NOMO-1 (cell line): ENCODE results near the gene RBP4.

Experiments used
- DNase-seq, 2 experiments: peaks; one replicate each; lab custom pipeline; 2025; ENCODE audit not compliant: unreplicated experiment in 2 of 2; lab: John Stamatoyannopoulos, UW

RBP4 gene

DNA sequence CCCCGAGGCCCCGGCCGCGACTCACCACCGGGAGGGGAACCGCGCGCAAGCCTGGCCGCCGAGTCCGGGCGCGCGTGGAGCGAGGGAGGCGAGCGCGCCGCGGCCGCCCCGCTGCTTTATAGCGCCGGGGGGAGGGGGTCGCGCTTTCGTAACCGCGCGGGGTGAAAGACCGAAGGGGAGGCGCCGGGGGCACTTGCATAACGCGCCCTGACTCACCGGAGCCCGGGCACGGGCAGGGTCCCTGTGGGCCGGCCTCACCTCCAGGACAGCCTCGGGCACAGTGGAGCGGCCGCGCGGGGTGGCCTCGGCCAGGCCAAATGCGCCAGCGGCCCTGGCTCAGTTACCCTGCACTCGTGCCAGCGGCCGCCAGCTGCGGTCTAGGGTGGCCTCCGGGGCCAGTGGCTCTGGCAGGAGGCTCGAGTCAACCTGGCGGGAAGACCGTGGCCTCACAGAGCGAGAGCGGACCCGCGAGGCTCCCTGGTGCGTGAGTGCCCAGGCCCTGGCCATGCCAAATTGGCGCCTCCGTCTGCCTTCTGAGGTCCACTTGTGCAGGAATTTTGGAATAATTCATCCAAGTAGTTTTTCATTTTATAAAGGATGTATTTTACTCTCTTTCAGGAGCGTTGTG is at the start of gene RBP4:
TSS of gene RBP4 (minus strand) at position 90 of the 628 bp plus-strand sequence. CDS start 207 bp downstream, outside the sequence.
- DNase-seq, result peak; percentile 30

DNA sequence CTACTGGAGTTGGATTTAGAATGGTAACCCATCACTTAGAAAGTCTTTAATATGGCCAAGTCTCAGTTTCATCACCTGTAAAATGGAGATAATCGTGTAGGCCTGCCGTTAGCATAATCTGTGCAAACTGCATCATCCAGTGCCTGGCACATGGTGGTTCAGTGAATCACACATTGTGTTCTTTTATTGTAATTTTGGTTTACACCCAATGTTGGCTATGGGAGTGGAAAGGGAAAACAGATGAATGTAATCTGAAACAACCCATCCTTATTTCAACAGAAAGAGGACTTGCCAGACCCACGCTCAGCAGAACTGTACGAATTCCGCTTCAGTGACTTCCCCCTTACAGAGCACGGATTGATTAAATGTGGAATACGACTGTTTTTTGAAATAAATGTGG is 38.8 kb upstream of the RBP4 start:
- DNase-seq, result no peak

DNA sequence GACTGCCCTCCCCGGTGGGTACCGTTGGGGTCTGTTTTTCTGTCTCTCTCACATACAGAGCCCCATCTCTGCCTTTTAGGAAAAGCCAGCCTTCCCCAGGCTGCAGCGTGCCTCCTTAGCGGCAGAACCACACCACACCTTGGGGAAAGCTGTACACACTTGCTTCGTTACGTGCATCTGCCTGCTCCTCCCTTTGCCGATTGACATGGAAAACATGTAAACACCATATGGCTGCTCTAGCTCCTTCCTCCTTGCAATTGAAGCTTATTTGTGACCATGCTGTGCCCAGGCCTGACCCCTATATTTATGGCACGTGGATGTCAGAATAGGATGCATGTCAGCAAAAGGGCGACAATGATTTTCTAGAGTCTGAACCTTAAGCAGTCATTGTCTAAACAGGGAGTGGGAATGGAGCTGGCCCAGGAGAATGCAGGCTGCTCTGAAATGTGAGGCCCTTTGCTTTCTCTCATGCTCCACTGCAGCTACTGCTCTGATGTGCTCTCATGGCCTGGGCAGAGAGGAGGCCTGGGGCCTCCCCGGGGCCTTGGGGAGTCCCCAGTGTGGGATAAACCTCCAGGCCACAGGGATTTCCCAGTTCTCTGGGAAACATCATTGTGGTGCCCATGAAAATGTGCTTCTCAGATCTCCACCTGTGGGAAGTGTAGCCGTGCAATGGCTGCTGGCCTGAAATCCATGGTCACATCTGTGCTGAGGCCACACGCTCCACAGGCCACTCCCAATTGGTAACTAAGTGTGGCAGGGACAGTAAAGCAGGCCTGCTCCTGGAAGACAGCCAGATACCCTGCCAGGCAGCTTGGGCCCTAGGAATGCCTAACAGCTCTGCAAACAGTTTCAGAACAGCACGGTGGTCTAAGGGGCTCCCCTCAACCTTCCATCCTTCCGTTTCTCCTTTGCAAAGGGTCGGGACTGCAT is 29.9 kb upstream of the RBP4 start:
- DNase-seq, result no peak

DNA sequence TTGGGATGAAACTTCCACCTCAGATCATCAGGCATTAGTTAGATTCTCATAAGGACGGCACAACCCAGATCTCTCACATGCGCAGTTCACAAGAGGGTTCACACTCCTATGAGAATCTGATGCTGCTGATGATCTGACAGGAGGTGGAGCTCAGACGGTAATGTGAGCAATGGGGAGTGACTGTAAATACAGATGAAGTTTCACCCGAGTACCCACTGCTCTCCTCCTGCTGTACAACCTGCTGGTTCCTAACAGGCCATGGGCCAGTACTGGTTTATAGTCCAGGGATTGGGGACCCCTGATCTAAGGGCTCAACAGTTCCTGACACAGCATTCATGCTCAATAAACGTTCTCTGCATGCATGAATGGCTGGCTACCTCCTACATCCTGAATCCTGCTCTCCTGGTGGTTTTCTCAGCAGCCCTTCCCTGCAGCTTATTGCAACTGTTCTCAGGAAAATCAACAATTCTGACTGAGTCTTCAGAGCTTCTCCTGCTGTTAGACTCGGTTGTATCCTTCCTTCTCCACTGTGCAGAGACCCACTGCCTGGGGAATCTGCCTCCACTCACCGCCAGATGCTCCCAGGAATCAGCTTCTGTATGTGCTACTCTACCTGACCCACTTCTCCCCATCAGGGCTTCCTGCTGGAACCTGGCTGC is 28.7 kb upstream of the RBP4 start:
- DNase-seq, result no peak

DNA sequence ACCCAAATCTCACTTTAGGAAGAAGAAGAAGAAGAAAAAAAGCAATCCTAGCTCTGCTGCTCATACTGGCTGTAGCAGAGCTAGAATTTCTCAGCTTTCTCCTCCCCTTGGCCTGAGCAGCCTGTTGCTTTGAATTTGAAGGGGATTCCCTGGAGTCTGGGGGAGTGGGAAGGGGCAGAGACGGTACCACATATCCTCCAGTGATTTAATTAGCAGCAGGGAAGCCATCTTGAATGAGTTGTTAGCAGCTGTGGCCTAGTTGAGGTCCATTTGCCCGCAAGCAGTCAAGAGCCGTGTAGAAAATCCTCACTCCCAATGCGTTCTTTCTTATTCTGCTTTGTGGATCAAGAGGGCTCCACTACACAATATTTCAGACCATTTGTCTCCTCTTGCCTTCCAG is 27.8 kb upstream of the RBP4 start:
- DNase-seq, result no peak

DNA sequence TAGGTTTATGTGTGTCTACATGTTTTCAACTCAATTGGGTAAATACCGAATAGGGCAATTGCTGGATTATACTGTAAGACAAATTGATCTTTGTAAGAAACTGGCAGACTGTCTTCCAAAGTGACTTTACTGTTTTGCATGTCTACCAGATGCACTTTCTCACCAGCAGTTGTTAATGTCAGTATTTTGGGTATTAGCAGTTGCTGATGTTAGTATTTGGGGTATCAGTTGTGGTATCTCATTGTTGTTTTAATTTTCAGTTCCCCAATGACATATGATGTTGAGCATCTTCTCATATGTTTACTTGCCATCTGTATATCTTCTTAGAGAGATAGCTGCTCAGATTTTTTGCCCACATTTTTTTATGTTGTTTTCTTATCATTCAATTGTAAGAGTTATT is 21.9 kb upstream of the RBP4 start:
- DNase-seq, result no peak

DNA sequence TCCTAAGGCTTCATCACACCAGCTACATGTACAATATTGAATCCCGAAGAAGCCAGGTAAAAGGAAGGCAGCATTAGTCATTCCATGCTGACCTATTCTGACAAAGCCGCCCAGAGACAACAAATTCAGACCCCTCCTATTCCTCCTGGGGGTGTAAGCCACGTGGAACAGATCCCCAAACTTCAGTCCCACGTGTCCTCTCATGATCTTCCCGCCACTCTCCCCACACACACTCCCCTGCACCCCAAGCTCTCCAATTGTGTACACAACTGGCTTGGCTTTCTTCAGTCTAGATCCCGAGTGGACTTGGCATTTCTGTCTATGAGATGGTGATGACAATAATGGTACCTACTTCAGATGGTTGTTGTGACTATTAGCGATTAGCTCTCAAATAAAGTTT is 19.9 kb upstream of the RBP4 start:
- DNase-seq, result no peak

DNA sequence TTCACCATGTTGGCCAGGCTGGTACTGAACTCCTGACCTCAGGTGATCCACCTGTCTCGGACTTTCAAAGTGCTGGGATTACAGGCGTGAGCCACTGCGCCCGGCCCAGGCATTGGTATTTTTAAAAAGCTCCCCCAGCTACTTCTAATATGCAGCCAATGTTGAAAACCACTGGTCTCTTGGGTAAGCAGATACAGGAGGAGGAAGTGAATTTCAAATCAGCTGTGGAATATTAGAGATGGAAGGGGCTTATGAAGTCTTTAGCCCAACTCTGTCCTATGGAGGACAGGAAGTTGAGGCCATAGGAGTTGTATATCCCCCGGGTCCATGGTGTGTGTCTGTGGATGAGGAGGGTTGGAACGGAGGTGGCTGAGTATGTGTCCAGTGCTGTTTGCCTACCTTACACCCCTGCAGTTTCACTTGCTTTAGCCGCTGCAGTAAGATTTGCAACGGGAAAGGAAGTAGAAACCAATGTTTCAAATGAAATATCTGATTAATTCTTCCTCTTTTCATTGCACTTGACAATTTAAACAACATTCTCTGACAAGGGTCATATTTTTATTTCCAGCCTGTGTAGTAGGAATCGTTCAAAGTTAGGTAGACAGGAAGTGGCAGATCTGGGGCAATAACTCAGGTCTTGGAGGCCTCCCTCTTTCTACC is 14.7 kb upstream of the RBP4 start:
- DNase-seq, result peak; percentile 63 to 82

DNA sequence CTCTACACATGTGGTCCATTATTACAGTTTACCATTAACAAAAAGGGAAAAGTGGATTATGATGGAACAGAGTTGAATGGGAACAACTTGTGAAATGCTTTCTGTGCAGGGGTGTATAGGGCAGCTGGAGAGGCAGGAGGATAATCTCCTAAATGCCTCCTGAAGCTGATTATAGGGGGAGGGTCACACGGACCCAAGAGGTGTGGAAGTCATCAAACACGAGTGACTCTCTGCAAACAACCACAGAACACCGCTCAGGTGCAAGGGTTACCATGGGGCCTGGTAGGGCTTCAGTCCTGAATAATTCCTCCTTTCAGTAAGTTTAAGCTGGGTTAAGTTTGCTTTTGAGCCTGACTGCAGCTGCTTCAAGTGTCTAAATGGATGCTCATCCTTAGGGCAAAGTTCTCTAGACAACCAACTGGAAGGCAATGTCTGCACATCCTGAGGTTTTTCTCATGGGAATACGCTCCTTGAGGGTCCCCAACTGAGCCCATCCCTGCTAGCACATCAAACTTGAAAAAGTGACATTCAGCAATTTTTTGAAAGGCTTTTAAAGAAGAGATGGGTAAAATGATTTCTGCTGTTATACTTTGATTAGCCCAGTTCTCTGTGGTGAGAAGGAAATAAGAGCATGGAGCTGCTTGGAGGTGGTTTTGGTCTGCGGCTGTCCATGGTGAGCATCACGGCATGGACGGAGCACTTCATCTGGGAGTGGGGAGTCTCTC is 13.2 kb upstream of the RBP4 start:
- no peak for DNase-seq

DNA sequence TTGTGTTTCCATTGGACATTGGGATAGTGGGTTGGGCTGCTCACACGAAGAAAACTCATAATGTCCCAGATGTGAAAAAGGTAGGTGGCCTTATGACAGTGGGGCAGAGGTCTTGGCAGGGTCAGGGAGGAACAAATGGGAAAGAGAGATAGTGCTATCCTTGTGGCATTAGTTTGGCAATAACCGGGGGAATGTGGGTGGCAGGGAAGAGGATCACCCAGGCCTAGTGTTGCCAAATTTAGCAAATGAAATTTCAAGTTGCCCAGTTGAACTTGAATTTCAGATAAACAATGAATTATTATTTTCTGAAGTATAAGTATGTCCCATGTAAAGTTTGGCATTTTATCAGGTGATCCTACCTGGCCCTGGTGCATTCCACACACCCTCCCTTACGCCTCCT is 12.1 kb upstream of the RBP4 start:
- no peak for DNase-seq

DNA sequence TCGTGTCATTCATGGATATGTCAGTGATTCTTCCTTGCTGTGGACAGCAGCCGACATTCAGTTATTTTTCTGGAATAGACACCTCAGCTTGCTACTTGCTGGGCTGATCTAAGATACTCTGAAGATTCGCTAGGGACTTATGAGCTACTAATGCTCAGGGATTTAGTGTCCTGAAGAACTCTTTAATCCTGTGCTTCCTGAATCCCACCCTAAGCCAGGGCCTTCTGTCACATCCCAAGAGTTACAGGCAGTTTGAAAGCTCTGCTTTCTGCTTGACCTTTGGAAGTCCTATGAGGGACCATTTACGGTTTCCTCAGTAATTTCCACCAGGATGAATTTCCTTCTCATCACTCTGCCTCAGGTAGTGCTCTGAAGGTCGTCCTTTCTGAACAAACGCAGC is 11.3 kb upstream of the RBP4 start, which contains the start of gene PDE6C:
TSS of gene PDE6C (plus strand) at position 227 of the 400 bp plus-strand sequence. CDS start 189 bp downstream, outside the sequence.
- no peak for DNase-seq

DNA sequence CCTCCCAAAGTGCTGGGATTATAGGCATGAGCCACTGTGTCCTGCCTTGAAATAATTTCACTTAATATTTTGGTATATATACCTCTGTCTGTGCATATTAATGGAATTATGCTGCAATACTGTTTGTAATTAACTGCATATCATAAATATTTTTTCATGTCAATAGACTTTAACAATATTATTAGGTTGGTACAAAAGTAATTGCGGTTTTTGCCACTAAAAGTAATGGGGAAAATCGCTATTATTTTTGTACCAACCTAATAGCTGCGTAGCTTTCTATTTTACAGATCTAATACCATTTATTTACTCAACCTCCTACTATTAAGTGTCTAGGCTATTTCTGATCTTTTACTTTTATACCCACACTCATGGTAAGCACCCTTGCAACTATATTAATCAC is 7.4 kb upstream of the RBP4 start:
- no peak for DNase-seq

DNA sequence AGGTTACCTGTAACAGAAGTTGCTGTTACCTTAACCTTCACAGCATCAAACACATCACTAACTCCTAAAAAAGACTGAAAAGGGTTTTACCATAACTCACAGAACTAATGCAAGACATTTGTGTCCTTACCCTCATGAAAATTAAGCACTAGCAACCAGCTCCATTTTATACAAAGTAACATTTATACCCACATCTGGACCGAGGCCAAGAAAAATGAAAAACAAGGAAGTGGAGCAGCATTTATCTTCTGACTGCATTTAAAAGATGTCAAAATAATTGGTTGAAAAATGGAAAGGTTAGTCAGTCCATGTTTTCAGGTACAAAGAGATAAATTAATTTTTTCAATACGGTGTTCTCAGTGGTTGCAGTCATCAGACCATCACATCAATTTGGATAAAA is 3.1 kb upstream of the RBP4 start:
- DNase-seq, result peak; percentile 10 to 36

DNA sequence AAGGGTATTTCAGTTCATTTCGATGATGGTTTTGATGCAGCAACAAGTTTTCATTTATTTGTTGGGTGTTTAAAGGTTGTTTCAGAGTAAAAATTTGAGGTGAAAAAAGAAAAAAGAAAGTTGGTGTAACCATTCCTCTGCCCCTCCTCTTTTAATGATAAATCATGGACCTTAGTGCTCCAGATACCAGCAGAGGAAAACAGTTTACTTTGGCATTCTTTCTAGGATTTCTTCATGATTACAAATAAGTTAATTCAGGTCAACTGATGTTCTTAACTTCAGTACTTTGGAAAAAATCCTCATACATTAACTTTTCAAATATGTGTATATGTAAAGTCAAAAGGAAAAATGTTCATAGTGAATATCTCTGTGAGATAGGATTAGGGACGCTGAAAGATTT is 2.0 kb upstream of the RBP4 start:
- no peak for DNase-seq

DNA sequence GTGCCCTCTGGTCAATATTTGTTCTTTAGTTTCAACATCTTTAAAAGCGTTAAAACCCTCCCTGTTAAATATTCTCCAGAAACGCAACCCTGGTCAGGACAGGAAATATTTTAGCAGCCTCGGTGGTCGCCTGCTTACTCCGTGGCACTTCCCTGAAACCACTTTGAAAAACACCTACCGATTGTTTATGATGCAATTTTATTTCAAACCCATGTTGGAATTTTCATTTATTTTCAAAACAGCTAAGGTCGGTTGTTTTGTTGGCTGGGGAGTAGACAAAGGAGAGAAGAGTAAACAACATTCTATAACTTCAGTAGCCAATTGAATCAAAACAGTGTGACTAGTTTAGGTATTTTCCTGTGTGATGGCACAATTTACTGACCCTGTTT is 733 bp upstream of the RBP4 start:
- no peak for DNase-seq

DNA sequence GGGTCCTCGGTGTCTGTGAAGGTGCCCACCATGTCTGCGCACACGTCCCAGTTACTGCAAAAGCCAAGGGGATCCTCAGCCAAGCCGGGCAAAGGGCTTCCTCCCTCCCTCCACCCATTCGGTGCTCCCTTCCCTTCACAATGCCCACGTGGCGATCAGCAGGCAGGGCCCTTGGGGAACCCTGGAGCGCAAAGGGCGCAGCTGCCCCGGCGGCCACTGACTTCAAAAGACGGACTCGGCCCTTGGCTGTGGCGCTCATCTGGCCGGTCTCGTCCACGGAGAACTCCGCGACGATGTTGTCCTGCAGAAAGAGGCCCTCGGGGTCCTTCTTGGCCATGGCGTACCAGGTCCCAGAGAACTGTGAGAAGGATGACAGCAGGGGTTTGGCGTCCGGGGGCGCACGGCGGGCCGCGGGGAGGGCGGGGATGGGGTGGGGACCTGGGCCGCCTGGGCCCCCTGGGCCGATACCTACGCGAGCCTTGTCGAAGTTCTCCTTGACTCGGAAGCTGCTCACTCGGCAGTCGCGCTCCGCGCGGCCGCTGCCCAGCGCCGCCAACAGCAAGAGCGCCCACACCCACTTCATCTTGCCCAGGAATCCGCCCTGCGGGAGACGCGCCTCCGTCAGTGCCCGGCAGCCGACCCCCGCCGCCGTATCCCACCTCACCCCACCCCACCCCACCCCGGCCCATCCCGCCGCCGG is 439 bp downstream of the RBP4 start:
- DNase-seq, result no peak

DNA sequence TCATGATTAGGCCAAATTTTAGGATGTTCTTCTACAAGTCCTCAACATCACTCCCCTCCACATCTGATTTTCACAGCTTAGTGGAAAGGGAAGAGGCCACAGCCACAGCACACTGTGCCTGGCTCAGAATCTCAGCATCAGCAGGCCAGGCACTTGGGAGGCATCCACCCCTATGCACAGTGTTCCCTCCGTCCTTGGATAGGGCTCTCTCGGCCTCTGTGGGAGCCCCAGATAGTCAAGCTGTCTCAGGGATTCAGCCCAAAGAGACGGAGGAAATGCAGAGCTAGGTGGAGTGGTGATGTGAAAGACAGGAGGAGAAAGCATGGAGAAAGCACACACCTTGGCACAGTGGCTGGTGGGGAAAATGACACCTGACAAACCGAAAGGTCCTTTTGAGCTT is 1.3 kb downstream of the RBP4 start:
- no peak for DNase-seq

DNA sequence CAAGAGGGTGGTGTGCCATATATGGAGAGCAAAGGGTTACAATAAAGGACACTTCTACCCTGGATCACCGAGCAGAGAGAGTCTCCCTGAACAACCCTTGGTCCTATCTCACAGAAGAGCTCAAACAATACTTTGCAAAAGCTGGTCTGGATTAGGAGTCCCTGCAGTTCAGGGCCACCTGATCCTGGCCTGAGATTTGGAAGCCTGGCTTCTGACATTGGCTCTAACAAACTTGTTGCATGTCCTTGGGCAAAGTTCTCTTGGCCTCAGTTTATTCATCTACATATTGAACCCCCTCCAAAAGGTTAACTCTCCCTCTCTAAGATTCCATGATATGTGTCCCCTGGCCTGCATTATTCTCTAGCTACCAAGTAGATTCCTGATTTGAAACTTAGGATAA is 1.7 kb downstream of the RBP4 start:
- DNase-seq, result no peak

DNA sequence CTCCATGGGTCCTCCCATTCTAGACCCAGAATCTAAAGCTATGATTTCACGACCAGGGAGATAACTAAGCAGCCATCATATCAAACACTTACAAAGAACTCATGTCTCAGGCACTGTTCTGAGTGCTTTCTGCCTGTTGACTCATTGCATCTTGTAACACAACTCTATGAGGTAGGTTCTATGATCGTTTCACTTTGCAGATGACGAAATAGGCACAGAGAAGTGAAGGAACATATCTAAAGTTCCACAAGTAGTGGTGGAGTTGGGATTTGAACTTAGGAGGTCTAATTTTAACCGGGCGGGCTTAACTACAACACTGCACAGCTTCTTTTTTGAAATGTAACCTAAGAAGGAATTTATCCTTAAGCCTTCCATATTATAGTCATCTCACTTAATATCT is 2.9 kb downstream of the RBP4 start:
- DNase-seq, result peak in 1 of 2 experiments; percentile 22

DNA sequence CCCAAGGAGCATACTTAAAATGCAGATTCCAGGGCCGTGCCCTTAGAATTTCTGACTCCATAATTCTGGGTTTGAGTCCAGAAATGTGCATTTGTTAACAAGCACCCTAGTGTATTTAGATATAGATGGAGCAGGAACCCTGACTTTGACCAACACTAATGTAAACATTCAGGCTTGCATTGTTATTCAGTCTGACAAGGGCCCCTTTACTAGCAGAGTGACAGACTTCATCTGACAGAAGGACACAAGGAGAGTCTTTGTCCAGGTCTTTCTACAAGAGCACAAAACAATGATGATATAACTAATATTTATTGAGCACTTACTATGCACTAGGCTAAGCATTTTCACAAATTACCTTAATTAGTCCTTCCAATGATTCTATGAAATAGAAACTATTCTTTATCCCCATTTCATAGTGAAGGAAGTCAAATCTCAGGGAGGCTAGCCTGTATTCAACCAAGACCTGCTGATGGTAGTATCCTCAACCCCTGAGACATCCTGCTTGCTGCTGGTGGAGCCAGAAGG is 3.9 kb downstream of the RBP4 start:
- DNase-seq, result no peak
